GM19351 (cell line): ENCODE measurements around the gene MMP20.
"Not testable (repeated sequence)": the region's sequence is repeated elsewhere in the genome, so short reads cannot be mapped to it uniquely, and the experiment has no call there.

Experiments
- ATAC-seq: cut with Tn5 transposase; IDR thresholded peaks from one replicate; pipeline ENCODE4 v1.9.1; 2021; ENCODE audit warnings: mild to moderate bottlenecking, moderate library complexity; ENCODE audit not compliant: unreplicated experiment

The MMP20 gene, protein sequence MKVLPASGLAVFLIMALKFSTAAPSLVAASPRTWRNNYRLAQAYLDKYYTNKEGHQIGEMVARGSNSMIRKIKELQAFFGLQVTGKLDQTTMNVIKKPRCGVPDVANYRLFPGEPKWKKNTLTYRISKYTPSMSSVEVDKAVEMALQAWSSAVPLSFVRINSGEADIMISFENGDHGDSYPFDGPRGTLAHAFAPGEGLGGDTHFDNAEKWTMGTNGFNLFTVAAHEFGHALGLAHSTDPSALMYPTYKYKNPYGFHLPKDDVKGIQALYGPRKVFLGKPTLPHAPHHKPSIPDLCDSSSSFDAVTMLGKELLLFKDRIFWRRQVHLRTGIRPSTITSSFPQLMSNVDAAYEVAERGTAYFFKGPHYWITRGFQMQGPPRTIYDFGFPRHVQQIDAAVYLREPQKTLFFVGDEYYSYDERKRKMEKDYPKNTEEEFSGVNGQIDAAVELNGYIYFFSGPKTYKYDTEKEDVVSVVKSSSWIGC

DNA sequence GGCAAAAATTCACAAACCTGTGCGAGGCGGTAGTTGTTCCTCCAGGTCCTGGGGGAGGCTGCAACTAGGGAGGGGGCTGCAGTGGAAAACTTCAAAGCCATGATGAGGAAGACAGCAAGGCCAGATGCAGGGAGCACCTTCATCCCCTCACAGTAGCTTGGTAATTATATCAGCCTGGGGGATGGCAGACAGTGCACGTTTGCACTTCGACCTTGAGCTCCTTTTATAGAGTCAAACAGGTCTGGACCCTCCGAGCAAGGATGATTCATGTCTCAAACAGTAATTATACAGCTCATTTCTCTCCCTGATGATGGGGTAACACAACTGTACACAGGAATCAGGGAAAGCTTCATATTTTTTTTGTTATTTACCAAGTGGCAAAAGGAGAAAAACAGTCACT lies at the start of gene MMP20:
MMP20 (minus strand) TSS at position 156 of the 400 bp plus-strand sequence; CDS start at position 143, 13 bp downstream.
- no peak for ATAC-seq

DNA sequence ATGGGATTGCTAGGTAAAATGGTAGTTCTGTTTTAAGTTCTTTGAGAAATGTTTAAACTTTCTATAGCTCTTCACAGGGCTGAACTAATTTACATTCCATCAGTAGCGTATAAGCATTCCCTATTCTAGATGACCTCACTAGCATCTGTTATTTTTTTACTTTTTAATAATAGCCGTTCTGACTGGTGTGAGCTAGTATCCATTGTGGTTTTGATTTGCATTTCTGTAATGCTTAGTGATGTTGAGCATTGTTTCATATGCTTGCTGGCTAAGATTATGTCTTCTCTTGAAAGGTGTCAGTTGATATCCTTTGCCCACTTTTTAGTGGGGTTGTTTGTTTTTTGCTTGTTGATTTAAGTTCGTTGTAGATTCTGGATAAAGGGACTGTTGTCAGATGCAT lies 44.5 kb upstream of the MMP20 start:
- peak; percentile 60 for ATAC-seq

DNA sequence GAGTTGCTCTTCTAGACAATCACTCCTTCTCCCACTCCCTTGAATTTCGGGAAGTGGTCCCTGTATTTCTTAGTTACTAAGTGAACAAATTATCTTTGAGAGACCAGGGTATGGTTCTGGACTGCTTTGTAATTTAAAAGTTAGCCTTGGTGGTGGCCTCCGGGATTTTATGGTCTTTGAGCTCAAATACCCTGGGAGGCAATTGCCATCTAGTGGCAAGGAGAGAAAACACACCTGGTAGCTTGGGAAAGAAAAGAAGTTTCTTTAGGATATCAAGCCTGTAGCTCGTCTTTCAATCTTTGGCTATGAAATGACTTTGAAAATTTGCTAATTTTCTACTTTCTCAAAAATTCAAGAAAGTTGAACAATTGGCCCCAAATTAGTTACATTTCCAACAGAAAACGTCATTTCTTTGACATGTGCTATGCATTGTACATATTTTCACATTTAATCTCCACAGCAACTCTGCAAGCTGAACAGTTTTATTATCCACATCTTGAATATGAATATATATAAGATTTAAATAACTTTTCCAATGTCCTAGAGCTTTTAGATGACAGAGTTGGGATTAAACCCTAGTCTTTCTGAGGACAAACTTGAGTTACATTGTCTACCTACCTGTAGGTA lies 41.3 kb upstream of the MMP20 start:
- ATAC-seq: peak; percentile 66

DNA sequence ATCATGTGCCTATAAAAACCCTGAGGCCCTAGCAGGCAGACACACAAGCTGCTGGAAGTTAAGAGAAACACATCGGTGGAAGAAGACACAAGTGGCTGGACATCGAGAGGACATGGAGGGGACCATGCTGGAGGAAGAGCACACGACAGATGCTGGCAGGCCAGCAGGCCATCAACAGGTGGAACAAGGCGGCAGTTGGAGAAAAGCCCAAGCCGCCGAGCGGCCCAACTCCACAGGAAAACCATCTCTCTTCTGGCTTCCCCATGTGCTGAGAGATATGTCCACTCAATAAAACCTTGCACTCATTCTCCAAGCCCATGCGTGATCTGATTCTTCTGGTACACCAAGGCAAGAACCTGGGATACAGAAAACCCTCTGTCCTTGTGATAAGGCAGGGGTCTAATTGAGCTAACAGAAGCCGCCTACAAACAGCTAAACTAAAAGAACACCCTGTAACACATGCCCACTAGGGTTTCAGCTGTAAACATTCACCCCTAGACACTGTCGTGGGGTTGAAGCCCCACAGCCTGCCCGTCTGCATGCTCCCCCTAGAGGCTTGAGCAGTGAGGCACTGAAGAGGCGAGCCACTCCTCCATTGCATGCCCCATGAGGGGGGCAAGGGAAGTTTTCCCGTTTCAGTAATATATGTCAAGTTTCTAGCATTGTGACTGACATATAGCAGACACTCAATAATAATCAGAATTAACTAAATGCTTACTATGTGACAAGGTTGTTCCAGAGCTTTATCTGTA lies 39.0 kb upstream of the MMP20 start:
- ATAC-seq: peak; percentile 70

DNA sequence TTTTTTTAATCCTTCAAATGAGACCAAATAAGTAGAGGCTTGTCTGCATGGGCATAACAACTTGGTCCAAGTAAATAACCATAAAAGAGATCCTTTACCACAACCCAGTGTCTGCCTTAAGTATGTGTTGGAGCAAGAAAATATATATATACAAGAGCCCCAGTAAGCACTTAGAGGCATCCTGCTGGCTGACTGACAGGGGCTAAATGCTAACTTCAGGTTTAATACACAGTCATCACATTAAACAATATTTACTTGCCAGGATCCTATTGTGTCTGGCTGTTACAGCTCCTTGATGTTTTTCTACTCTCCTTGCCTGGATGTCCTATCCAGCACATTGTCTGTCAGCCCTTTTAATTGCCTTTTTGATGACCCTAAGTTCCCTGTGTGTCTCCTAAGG lies 37.5 kb upstream of the MMP20 start:
- ATAC-seq: no peak

DNA sequence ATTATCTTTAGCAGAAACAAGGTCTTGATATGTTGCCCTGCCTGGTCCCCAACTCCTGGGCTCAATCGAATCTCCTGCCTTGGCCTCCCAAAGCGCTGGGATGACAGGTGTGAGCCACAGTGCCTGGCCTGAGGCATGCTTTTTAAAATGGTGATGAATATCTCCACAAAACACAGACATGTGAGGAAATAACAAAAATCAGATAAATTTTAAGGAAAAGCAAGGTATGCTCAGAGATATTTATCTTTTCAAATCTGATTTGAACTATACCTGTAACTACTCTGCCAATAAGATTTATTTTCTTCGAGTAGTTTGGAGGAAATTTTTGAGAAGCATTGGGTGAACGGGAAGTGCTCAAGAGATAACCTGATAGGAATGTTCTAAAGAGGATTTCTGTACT lies 35.9 kb upstream of the MMP20 start:
- ATAC-seq: no peak

DNA sequence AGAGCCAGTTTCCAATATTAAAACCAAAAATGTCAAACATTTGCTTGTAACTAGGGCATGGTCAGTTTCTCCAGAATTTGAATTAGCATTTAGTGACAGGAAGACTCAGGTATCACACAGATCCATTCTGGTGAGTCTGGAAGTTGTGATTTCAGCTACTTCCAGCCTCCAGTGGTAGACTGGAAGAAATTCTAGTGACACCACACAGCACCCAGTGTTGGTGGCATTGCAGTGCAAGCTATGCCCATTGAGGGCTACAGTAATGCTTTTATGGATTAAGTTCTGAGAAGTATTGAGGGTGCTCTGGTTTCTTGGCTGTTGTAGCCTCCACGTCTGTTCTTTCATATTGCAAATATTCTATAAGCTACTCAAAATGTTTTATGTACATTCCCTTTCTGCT lies 31.4 kb upstream of the MMP20 start:
- no peak for ATAC-seq

DNA sequence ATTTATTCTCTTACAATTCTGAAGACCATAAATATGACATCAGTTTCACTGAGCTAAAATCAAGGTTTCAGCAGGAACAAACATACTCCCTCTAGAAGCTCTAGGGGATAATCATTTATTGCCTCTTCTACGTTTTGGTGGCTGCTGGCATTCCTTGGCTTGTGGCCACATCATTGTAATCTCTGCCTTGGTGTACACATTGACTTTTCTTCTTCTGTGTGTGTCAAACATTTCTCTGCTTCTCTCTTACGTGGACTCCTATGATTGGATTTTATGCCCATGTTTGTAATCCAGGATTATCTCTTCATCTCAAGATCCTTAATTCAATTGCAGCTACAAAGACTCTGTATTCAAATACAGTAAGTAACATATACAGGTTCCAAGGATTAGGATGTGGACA lies 30.4 kb upstream of the MMP20 start:
- ATAC-seq: no peak

DNA sequence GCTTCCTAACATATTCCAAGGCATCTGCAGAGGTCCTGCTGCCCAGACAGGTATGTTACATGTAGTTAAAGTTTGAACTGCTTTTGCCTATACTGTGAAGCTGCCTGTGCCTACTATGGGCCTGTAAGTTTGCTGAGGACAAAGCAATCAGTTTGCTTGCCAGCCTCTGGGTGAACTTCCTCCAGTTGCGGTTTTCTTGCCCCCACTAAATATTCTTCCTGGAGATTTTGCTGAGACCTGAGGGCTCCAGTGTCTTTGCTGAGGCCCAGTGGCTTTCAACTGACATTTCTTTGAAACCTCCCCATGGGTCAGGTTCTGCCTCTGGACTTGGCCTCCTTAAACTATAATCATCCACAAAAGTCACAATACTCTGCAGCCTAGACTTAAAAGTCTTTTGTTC lies 29.6 kb upstream of the MMP20 start:
- no peak for ATAC-seq

DNA sequence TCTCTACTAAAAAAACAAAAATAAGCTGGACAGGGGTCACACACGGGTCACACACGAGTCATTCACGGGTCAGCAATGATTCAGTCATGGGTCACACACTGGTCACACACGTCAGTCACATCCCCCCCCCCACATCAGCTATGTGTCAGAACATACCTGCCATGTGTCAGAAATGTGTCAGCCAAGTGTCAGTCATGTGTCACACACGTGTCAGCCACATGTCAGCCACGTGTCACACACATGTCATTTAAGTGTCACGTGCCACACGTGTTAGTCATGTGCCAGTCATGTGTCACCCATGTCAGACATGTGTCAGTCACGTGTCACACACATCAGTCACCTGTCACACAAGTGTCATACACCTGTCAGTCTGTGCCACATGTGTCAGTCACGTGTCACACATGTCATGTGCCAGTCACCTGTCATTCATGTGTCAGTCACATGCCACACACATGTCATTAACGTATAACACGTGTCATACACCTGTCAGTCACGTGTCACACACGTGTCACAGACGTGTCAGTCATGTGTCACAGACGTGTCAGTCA lies 28.7 kb upstream of the MMP20 start:
- no peak for ATAC-seq

DNA sequence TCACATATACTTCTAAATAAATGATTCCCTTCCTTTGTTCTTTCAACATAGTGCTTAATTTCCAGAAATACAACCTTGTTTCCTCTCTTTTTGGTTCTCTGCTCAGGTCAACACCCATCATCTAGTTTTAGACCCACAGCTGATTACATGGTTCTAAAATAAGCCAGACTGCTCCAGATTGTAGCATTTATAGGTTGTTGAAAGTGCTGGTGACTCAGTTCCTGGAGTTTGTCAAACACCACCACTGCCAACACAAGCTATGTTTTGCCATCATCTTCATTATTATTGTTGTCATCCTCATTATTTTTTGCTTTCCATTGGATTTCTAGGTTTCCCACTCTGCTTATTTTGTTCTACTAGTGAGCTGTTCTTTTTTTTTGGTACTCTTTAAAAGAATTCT lies 22.3 kb upstream of the MMP20 start:
- ATAC-seq: no peak

DNA sequence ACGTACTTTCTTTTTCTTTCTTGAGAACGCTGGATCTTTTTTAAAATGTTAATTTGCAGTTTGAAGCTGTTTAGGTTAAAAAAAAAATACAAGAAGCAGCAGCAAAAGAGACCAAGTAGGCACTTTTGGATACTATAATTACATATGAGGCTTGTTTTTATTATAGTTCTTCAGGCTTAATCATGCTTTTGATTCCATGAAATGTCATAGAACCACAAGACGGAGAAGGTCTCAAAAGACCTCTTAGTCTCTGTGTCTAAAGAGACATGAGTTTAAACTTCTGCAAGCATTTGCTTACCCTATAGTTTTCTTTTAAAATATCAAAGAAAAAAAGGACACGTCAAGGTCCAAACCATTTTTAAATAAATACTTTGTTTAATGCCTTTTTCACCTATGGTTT lies 18.8 kb upstream of the MMP20 start:
- no peak for ATAC-seq

DNA sequence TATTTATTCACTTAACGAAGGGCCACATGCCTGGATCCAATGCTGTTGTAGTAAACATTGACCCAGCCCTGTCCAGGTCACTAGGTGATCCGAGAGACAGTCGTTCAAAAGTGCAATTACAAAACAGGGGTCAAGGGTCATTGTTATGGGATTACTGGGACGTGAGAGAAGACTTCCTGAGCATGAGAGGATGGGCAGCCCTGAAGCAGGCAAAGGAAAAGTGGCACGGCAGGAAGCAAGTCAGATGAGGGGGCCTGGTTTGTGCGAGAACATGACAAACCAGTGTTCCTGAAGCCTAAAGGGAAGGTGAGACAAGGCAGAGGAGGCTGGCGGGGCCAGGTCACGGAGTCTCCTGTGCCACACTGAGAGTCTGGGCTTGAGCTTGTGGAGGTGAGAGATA lies 15.8 kb upstream of the MMP20 start:
- ATAC-seq: no peak

DNA sequence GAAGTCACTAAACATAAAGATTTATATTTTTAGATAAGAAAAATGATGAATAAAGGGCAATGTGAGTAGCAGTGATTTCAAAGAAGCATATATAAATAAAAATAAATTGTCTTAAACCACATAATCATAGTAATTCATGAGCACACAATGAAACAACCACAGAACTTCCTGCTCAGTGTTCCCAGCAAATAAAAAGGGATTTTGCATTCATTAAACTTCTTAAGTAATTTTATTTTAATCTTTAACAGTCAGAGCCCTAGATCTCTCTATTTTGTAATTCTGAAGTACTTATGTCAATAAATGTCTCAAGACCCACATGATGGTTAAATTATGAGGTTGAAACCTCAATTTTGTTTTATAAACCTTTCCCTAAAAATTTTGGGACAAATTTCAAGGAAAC lies 14.5 kb upstream of the MMP20 start:
- no peak for ATAC-seq

DNA sequence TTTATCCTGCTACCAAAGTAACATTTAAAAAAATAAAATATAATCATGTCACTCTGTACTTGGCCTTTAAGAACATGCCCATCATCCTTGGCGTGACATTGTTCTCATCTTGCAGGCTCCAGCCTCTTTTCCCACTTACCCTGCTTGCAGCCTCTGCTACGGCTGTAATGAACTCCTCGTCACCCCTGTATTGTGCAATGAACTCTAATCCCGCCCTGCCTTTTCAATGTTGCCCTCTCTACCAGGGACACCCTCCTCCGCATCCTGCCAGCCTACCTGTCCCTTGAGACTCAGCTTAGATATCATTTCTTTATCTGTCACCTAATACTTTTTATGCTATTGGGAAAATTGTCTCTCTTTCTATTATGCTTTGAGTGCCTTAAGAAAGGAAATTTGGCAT lies 12.6 kb upstream of the MMP20 start:
- no peak for ATAC-seq

DNA sequence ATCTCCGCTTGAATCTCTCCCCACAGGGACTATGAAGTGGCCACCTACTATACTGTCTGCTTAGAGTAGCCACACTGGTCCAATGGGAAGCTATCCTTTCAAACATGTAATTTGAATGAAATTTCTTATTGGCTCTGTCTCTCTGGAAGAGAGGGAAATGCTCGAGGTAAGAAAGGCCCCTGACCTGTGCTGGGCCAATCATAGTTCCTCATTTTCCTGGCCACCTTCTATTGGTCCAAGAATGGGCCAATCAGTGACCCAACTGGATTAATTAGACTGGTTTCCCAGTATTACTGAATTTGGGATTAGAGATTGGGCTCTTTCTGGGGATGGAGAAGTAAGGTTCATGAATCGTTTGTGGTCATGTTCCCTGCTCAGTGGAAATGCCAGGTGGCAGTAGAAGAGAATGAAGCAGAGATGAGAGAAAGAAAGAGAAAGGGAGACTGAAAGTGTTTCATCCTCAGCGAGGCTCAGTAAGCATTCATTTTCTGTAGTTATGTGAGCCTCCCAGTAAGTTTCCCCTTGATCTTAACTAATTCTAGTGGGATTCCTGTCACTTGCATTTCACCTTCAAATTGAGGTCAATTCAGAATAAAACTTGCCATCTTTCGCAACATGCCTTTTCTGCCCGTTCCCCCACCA lies 8.4 kb upstream of the MMP20 start:
- ATAC-seq: no peak

DNA sequence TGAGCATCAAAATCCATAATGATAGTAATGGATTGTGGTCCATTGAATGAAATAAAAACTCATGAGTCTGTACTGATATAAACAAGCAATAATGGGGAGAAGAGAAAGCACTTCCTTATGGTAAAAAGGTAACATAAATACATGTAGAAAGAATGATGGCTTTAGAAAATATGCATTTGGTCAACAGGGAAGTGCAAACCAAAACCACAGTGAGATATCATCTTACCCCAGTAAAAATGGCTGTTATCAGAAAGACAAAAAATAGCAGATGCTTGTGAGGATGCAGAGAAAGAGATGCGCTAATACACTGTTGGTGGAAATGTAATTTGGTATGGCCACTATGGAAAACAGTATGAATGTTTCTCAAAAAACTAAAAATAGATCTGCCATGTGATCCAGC lies 6.9 kb upstream of the MMP20 start:
- ATAC-seq: no peak

DNA sequence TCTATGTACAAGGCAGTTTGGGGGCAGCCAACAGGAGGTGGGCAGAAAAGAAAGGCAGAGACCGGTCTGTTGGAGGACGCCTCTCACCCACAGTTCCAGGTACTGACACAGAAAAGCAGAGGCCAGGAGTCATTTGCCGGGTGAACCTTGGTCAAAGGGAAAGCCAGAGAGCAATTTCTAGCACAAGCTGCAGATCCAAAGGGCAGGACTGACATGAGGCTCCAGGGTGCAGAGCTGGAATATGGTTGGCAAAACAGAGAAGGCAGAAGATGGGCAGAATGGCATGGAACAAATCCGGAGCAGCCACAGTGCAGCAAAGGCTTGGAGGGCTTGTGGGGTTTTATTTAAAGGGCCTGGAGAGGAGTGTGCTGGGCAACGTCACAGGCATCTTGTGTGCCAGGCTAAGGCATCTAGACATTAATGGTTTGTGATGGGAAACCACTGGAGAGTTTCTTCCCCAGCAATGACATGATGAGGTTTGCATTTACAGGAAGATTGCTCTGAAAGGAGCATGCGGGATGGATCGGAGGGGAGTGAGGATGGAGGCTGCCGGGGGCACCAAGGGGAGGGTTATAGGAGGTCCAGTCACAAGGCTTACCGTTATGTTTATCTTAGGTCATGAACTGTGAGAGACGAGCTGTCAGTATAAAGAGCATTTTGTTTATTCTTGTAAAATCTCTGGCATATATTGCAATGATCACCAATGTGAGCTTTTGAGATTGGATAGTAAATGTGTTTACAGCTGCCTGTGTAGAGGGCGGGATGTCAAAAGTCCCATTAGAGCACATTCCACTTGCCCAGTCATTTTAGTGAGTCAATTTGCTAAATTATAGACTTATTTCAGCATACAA lies 5.7 kb upstream of the MMP20 start:
- no peak for ATAC-seq

DNA sequence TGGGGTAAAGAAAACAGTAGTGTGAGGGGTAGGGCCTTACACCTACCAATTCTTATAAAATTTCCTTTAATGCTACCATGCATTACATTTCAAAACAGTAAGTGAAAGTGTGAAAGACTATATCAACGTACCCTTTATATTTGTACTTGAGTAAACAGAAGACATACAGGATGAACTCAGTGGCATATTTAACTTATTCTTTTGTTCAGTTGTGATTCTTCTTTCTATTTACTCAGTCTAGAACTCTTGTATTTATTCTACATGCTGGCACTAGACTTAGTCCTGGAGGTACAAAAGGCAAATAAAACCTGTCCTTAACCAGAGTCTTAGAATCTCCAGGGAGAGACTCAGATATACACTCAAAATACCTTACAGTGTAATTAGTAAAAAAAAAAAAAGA lies 4.8 kb upstream of the MMP20 start:
- not testable (repeated sequence) for ATAC-seq

DNA sequence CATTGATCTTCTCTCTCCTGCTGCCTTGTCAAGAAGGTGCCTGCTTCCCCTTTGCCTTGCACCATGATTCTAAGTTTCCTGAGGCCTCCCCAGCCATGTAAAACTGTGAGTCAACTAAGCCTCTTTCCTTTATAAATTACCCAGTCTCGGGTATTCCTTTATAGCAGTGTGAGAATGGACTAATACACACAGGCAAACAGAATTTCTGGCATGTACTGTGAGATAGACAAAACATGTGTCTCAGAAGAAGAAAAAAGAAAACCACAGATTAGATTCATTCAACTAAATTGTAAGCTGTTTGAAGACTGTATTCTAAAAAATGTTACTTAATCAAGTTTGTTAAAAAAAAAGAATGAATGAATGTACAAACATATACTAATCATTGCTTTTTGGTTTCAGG lies 1.5 kb upstream of the MMP20 start:
- ATAC-seq: no peak
